ENCODE data around the gene COL27A1.

Gene COL27A1

DNA sequence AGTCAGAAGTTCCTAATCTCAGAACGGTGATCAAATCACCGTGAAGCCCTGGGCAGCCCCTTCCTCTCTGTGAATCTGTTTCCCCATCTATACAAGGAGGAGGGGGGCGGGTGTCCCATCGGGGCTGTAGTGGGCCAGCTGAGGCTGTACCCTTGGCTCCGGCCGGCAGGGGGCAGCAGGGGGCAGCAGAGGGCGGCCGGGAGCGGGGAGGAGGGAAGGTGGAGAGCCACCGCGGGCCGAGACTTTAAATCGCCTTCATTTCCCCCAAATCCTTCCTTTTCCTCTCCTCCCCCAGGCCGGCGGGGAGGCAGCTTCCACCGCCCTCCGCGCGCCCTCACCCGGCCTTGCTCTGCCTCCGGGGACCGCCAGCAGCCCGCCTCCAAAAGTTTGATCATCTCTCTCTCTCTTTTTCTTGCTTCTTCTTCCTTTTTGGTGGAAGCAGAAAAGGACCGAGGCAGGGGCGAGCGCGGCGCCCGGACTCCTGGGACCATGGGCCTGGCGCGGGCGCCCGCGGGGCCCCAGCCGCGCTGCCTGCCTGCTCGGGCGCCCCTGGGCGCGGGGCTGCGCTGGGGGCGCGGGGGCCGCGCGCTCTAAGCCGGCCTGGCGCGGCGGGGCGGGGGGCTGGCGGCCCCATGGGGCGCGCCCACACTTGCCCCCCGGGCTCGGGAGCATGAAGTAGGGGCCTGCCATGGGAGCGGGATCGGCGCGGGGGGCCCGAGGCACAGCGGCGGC lies at the start of gene COL27A1:
COL27A1 (plus strand) TSS at position 275 of the 732 bp plus-strand sequence; CDS start at position 689, 414 bp downstream.
- DNase-seq (ENCODE audit: low read depth in 2 of 2), result peak; percentile 81 to 88

DNA sequence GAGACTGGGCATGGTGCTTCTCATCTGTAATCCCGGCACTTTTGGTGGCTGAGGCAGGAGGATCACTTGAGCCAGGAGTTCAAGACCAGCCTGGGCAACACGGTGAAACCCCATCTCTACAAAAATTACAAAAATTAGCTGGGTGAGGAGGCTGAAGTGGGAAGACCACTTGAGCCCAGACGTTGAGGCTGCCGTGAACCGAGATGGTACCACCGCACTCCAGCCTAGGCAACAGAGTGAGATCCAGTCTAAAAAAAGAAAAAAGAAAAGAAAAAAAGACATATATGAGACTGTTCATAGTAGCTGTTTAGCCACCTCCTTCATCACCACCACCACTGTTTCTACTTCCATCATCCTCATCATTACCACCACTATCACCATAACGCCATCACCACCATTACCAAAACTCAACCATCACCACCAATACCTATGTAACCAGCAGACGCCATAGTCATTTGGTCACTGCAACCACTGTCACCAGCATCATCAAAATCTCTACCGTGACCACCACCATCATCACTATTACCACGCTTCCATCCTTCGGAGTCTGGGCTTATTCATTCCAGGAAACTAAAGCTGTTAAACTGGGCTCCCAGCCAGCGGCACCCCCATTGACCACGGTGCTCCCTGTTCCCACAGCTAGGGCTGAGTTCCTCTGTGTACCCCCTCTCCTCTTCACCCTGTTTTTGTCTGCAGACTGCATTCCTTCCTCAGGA lies 47.9 kb upstream of the COL27A1 start:
- DNase-seq (ENCODE audit: low read depth in 2 of 2), result no peak

DNA sequence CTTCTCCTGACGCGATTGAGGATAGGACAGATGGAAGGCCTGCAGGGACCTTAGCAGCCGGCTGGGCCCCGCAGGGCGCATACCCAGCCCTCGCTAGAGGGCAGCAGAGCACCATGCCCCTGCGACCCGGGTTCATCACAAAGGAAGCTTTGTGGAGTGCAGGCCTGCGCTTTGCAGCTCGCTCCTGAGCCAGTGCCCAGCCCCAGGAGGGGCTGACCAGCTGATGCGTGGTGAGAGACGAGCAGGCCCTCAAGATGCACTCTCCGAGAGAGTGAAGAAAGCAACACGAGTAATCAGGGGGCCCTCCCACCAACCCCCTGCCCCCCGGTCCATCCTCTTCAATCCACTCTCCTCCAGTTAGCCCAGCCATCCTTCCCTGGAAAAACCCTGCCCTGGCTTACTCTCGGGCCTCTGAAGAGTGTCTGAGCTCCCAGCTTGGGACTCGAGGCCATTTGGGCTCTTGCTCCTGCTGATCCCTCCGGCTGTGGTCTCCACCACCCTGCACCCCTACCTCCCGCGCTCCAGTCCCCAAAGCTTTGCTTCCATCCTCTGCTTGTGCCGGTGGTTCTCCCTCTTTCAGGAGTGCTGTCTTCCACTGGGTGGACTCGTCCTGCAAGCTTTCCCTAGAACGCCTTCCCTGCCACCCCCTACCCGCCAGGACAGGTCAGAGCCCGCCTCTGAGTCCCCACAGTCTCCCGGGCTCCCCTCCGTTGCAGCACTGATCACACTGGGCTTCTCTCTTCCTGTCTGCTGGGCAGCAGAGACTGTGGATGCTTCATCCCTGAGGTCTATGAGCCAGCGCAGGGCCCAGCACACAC lies 47.1 kb upstream of the COL27A1 start:
- peak; percentile 43 to 63 for DNase-seq (ENCODE audit: low read depth in 2 of 2)

DNA sequence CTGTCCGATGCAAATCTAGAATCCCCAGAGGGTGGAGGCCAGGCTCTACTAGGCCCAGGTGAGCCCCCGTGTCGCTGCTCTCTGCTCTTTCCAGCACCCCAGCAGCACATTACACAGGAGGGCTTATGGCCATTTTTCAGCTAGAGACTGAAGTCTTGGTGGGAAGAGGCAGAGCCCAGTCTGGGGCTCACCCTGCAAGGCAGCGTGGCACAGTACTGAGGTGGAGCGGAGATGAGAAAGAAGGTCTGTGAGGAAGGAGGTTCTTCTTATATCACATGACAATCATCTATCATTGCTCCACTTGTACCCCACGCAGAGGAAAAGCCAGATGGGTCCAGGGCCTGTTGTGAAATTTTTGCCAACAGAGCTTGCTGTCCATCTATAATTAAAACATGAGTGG lies 46.2 kb upstream of the COL27A1 start:
- no peak for DNase-seq (ENCODE audit: low read depth in 2 of 2)

DNA sequence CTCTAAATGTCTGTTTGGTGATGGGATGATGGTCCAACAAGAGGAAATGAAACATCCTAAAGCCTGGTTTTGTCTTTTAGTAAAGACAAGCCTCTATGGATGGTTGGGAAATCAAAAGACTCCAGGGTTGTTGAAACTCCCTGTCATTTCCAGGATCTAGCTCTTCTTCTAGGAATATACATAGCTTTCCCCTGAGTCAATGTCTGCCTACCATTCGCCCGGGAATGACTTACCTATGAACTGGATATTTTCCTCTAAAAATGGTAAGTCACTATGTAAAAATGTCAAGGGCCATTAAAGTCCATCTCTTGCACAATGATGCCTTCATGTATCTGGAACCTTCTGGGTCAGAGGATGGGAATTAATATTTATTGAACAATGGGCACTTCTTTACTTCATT lies 45.2 kb upstream of the COL27A1 start:
- no peak for DNase-seq (ENCODE audit: low read depth in 2 of 2)

DNA sequence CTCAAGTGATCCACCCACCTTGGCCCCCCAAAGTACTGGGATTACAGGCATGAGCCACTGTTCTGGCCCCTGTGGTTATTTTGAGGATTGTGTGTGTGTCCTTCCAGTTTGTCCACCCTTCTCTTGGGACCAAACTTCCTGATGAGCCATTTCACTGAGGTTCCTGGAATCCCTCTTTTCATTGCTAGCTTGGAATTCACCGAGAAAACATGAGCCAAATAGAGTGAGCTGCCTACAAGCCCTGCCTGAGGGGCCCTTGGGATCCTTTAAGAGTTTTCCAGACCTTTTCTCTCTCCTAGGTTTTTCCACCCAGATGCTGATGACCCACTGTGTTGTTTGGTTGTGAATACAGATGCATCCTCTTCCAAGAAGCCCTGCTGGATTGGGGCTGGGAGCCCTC lies 43.0 kb upstream of the COL27A1 start:
- no peak for DNase-seq (ENCODE audit: low read depth in 2 of 2)

DNA sequence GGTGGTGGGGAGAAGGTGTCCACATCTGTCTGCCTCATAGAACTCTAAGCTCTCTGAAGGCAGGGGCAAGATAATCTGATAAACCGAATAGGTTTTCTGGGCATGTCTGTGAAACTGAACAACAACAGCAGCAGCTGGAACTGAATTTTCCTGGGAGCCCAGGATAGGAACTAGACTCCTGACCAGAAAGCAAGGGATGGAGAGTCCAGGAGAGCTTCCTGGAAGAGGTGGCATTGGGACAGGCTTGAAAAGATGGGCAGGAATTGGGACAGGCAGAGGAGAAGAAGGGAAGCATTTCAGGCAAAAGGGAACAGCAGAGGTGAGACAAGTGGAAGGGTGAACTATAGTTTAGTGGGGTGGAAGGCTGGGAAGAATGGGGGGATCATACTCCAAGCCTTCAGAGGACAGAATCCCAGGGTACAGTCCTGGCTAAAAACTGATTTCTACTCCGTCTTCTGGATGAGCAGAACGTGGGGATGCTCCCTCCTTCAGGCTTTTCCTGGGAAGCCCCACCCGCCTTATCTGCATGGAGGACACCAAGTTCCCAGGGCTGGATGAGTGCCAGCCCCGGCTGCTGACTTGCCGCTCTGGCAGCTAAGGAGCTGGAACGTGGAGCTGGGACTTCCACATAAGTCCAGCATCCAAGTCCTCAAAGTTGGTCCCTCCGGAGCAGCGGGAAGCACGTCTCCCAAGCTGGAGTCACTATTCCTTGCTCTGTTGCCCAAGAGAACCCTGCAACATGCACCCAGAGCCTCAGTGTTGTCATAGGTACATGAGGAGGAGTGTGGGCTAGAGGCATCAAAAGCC lies 42.4 kb upstream of the COL27A1 start:
- no peak for DNase-seq (ENCODE audit: low read depth in 2 of 2)

DNA sequence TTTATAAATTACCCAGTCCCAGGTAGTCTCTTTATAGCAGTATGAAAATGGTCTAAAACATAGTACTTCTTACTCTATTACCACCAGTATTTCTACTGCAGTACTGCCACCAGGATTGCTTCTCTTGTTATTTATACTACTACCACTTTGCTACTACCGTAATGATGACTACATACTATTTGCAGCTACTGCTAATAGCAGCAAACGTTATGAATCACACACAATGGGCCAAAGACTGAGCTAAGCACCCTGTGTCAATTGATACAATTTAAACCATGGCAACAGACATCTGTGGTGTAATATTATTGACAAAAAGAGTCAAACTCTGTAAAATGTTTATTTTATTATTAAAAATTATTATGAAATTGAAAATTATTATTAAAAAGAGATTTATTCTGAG lies 41.0 kb upstream of the COL27A1 start:
- no peak for DNase-seq (ENCODE audit: low read depth in 2 of 2)

DNA sequence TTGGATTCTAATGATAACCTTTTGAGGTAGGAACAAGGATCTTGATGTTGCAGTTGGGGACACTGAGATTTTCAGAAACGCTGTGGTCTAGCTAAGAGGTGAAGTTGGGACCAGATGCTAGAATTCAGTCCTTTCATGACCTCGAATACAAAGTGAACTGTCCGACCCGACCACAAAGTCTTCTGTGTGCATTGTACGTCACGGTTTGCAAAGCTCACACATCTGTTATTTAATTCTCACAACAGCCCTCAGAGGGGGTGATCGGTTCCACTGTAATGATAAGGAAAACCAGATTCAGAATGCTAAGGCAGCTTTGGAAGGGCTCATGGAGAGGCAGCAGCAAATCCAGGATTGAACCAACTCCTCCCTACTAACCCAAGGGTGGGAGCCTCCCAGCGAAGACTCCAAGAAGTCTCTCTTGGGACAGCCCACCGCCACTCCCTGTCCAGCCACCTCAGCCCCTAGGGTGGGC lies 39.6 kb upstream of the COL27A1 start:
- no peak for DNase-seq (ENCODE audit: low read depth in 2 of 2)

DNA sequence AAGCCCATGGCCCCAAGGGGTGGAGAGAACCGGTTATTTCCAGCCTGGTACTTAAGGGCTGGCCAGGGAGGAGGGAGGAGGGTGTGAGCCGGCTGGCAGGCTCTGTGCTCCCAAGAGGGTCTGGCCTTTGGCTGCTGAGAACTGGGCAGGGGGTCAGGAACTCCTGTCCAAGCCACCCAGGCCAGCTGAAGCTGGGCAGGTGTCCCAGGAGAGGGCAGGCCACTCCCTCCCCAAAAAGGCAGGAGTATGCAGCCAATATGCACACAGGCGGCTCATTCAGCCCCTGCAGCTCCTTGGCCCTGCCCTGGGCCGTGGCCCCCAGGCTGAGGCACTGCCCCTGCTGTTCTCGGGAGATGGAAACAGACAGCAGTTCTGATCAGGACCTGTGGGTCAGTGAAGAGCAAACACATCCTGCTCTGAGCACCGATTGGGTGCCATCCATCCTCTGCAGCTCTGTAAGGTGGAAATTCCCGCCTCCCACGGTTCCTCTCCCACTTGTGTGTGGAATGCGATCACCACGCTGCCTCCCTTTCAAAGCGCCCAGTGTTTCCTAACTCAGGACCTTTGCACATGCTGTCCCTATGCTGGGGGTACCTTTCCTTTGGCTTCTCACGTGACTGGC lies 39.1 kb upstream of the COL27A1 start:
- DNase-seq (ENCODE audit: low read depth in 2 of 2), result no peak

DNA sequence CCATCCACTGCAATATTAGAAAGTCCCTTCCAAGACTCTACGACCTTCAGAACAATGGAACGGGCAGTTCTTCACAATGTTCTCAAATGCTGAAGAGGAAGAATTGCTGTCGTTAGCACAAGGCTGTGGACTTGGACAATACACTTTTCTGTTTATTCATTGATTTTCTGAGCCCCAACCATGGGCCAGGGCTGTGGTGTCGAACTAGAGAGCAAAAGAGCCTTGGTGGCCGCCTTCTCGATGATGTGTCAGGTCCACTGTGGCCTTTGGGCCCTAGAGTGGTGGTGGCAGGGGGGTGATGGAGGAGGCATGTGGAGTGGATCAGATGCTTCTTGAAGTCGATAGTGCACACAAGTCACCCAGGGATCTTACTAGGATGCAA lies 37.7 kb upstream of the COL27A1 start:
- no peak for DNase-seq (ENCODE audit: low read depth in 2 of 2)

DNA sequence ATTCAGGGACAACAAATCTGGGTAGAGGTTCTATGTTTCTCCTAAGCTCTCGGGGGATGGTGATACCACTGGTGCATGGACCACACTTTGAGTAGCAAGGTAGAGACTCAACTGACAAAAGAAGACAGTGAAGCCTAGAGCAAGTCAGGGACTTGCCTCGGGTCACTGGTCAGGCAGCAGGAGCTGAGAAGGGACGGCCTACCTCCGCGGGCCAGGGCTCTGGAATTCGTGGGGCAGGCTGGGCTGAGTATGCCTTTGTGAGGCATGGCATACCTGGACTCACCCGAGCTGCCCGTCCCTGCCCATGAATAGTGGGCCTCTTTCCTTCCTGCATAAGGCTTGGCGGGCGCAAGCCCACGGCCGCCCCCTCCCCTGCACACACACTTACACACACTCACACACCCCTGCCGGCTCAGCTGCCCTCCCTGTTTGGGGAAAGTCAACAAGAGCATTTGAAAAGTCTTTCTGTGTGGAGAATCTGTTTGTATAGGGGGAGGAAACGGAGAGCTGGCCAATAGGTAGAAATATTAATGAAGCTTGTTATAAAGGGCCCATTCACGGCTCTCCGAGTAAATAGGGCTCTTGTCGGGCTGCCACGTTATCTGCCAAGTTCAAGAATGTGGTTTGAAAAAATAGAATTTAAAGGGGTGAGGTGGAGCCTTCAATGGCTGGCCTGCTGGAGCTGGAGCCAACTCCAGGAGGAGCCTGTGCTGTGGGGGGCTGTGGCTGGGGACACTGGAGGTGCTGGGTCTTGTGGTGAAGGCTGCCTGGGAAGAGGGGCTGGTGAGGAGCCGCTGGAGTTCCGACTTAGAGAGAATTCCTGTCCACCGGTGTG lies 37.1 kb upstream of the COL27A1 start:
- DNase-seq (ENCODE audit: low read depth in 2 of 2), result no peak

DNA sequence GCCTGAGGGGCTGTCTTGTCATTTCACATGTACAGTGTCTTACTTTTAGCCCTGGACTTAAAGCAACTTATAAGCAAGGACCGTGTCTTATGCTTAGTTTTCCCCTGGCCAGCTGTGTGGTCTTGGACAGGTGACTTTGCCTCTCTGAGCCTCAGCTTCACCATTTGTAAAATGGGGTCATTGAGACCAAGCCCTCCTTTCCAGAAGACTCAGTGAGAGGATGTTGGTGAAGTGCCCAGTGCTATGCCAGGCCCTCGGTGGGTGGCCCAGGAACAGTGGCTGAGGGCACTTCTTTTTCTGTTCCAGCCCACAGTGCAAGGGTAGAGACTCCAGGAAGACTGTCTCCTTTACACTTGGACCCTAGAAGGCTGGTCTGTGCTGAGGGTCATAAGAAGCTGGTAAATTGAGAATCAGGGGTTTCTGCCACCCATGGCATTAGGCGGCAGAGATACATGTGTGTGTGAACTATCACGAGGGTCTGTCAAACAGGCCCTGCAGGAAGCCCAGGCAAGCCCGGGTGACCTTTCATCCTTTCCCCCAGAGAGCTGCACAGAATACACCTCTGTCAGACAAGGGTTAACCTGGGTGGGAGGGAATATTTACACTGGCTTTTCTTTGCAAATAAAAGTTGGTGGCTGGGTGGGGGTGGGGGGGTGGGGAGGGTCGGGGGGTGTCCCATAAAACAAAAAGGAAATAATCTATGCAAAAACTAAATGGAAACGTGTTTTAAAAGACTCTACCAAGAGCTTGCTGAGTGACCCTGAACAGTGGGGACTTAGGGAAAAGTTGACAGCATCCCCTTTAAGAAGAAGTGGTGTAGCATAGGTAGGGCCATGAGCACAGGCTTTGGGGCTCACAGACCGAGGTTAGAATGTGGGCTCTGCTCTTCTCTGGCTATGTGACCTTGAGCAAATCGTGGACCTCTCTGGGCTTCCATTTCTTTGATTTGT lies 35.8 kb upstream of the COL27A1 start:
- DNase-seq (ENCODE audit: low read depth in 2 of 2), result no peak

DNA sequence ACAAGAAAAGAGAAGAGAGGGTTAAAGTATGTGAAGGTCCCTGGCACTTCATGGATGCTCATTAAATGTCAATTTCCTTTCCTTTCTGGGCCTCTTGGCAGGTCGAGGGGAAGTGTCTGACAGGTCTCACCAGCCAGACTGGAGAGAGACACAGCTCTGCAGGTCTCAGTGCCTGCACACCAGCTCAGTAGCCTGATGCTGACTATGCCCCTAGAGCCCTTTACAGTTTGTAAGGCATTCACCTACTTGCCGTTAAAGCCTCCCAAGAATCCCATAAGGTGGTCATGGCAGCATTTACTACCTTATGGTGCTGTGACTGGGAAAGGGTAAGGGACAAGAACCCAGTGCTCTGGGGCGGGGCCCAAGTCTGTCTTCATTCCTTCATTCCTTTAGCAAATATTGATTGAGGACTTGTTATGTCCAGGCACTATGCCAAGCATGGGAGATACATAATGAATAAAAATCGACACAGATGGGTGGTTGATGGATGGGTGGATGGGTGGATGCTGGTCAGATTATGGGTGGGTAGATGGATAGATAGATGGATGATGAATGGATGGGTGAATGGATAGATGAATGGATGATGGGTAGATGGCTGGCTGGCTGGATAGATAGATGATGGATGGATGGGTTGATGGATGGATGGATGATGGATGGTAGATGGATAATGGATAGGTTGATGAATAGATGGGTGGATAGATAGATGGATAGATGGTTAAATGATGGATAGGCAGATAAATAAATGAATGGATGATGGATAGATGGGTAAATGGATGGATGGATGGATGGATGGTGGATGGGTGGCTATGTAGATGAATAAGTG lies 34.9 kb upstream of the COL27A1 start:
- DNase-seq (ENCODE audit: low read depth in 2 of 2), result no peak

DNA sequence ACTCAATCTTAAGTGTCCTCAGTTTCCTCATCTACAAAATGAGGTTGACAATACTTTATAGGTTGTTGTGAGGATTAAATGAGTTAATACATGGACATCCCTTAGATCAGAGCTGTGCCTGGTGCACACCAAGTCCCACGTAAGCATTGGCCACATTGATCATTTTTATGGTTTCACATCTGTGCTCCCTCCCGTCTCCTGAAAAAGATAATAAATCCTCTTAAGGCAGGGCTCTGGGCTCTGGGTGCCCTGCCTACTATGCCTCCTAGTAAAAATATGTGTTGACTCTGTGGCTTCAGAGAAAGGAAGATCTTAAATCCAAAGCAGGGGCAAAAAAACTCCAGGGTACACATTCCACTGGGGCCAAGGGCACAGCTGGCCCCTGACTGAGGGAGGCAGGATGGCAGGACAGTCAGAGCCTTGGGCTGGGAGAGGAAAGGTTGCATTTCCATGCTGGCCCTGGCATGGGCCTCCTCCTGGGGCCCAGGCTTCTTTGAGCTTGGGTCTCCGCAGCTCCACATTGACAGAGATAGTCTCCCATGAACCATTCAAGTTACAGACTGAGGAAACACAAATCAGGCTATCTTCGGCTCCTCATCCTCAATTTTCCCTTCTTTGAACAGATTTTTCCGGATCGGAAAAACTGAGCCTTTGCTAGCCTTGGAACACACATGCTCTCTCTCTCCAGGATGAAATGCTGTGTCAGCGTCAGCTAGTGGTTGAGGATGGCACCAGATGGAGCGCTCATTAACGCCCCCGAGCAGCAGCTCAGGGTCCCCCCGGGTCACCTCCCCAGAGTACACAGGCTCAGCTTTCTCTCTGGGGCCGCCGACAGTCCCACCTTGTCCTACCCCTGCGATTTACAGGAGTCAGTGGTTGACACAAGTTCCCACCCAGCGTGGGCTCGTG lies 33.9 kb upstream of the COL27A1 start:
- DNase-seq (ENCODE audit: low read depth in 2 of 2), result no peak

DNA sequence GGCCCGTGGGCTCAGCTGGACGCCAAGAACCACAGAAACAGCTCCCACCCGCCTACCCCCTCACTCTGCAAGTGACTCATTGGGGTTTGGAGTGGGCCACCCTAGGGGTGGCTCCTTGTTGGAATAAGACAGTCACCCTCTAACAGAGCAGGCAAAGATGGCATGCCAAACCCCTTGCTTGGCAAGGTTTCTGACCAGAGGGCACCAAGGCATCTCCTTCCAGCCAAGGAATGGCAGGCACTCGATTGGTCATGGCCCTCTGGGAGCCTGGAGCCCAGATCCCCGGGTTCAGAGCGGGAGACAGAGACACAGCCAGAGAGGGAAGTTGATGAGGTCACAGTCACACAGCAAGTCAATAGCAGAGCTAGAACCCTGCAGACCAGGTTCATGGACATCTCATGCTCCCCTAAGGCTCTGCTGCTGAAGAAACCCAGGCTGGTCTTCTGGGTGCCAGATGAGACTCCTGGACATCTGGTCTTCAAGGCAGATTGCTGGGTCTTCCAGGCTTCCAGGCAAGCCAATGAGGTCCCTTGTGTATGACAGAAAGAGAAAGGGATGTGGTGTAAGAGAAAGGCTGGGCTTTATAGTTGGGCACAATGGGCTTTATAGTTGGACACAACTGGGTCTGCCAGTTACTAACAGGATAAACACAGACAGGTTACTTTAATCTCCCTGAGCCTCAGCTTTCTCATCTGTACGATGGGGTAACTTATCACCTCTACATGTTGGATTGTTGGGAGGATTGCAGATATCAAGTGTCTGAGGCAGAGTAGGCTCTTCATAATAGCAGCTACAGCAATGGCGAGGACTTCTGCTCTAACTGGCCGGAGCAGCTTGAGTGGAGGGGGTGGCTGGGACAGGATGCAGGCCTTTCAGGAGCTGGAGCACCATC lies 33.0 kb upstream of the COL27A1 start:
- DNase-seq (ENCODE audit: low read depth in 2 of 2), result no peak
